ENCODE results near the gene SLC18B1. TPM values are rescaled to one million over a fixed set of nuclear protein-coding genes. Genes with fewer than 3 reads are reported as not detected.

The SLC18B1 gene
- total RNA-seq, 1 donor from 2014 or later = 2.7 TPM

DNA sequence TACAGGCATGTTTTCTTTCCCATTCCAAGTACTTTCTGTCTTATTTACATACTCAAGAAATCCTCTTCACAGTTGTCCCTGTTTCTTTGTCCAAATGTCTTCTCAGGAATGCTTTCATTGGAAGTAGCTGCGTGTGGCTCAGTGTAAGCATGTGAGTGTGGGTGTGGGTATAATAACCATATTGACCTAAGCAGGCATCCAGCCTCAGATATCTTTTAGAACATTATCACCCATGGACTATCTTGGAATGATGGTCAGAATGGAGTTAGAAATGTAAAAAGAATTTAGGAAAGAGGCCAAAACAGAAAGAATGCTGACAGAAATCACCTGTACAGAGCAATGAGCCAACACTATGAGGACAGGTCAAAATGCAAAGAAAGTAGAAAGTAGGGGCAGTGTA lies 57.2 kb downstream of the SLC18B1 start:
- no peaks in the 10 kb centered on the region for H3K36me3 ChIP-seq
- no peaks in the 10 kb centered on the region for H3K4me1 ChIP-seq
- intact Hi-C loops (cut with micrococcal nuclease) = no loop called here
- no peak overlapping the region for H3K27ac ChIP-seq (replicated peaks)
- no peak for TF ChIP-seq CTCF (IDR thresholded peaks at IDR 0.05; ENCODE audit: borderline replicate concordance)
- DNase-seq = no peak
- H3K4me3 ChIP-seq = no peak overlapping the region
- H3K27me3 ChIP-seq (ENCODE audit: low read depth) = peaks cover 4% of the 10 kb centered on the region
- H3K9me3 ChIP-seq (replicated peaks) = no peaks in the 10 kb centered on the region

GRCh38 chr6:132736239-132736638 lies 62.2 kb downstream of the SLC18B1 start:
- no peak for DNase-seq
- no peak overlapping the region for H3K27ac ChIP-seq (replicated peaks)
- H3K27me3 ChIP-seq (ENCODE audit: low read depth) = peaks cover 4% of the 10 kb centered on the region
- H3K4me3 ChIP-seq = no peak overlapping the region
- H3K36me3 ChIP-seq = no peaks in the 10 kb centered on the region
- TF ChIP-seq CTCF (IDR thresholded peaks at IDR 0.05; ENCODE audit: borderline replicate concordance) = no peak
- no peaks in the 10 kb centered on the region for H3K4me1 ChIP-seq
- intact Hi-C loops (cut with micrococcal nuclease) = no loop called here
- no peaks in the 10 kb centered on the region for H3K9me3 ChIP-seq (replicated peaks)

DNA sequence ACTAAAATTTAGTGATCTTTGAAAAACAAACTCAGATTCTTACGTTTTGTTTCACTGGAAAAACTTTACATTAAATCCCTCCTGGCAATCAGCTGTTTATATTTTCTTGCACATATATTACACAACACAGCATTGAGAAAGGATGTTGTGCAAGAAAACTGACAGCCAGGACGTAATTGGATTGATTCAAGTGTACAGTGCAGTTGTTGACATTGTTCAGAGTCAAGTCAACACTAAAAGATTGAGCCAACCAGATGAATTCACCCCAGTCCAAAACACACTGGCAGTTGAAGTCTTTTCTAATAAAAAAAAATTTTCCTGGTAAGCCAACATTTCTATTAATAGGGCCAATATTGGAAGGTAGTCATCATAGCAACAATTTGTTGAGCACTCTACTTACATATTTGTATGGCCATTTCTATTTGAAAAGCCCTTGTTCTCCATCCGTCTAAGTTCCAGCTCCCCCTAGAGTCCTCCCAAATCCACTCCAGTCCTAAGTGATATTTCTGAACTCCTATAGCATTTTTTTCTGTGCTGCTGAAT lies 63.7 kb downstream of the SLC18B1 start:
- TF ChIP-seq CTCF (IDR thresholded peaks at IDR 0.05; ENCODE audit: borderline replicate concordance) = no peak

GRCh38 chr6:132733814-132734213 lies 64.6 kb downstream of the SLC18B1 start:
- H3K27ac ChIP-seq (replicated peaks) = no peak overlapping the region
- H3K36me3 ChIP-seq = no peaks in the 10 kb centered on the region
- no peaks in the 10 kb centered on the region for H3K4me1 ChIP-seq

More for the DNA sequence above, 63.7 kb downstream of the SLC18B1 start:
- DNase-seq = no peak
- intact Hi-C loops (cut with micrococcal nuclease) = no loop called here
- Histone ChIP-seq H3K36me3 (no peaks in the 10 kb centered on the region), H3K27me3 (ENCODE audit: low read depth) (peaks cover 4% of the 10 kb centered on the region), H3K27ac (replicated peaks) (no peak overlapping the region), H3K9me3 (replicated peaks) (no peaks in the 10 kb centered on the region), H3K4me3 (no peak overlapping the region), H3K4me1 (no peaks in the 10 kb centered on the region)

GRCh38 chr6:132733283-132733682 lies 65.2 kb downstream of the SLC18B1 start:
- no peak overlapping the region for H3K27ac ChIP-seq (replicated peaks)
- no peak for TF ChIP-seq CTCF (IDR thresholded peaks at IDR 0.05; ENCODE audit: borderline replicate concordance)
- no peak for DNase-seq
- intact Hi-C loops (cut with micrococcal nuclease) = no loop called here
- no peaks in the 10 kb centered on the region for H3K9me3 ChIP-seq (replicated peaks)
- H3K4me1 ChIP-seq = no peaks in the 10 kb centered on the region
- H3K4me3 ChIP-seq = no peak overlapping the region
- no peaks in the 10 kb centered on the region for H3K36me3 ChIP-seq
- peaks cover 4% of the 10 kb centered on the region for H3K27me3 ChIP-seq (ENCODE audit: low read depth)

More at GRCh38 chr6:132733814-132734213, 64.6 kb downstream of the SLC18B1 start:
- Histone ChIP-seq H3K4me3 (no peak overlapping the region), H3K9me3 (replicated peaks) (no peaks in the 10 kb centered on the region), H3K27me3 (ENCODE audit: low read depth) (peaks cover 4% of the 10 kb centered on the region)
- no peak for DNase-seq
- intact Hi-C loops (cut with micrococcal nuclease) = no loop called here
- TF ChIP-seq CTCF (IDR thresholded peaks at IDR 0.05; ENCODE audit: borderline replicate concordance) = no peak

All from left ventricle myocardium inferior (tissue), 1 donor.